K562 (cell line): ENCODE results near the gene CORO6. TPM values are rescaled to one million over a fixed set of nuclear protein-coding genes. Genes with fewer than 3 reads are reported as not detected.

Experiments used
- ATAC-seq: fragments of 200-7000 bp; cut with Tn5 transposase; 3 replicates; pipeline ENCODE4 v1.9.1; 2020; ENCODE audit warnings: moderate library complexity
- BruUV-seq: library from RNA; stranded (reverse); fragments of 400-500 nt; replicated peaks from 2 replicates; lab custom pipeline; 2021; lab: Mats Ljungman, UMichigan
- CTCF ChIA-PET: fragments of 300-600 bp; formaldehyde crosslinking; extraction: SDS; loops from one replicate; lab custom pipeline; 2021; ENCODE audit warnings: low intra/inter-chr PET ratio; lab: Yijun Ruan, JAX
- POLR2A ChIA-PET: fragments of 300-600, 350-650 bp; sonication (Branson Sonifier 250); formaldehyde crosslinking; extraction: SDS; loops from one replicate; lab custom pipeline; 2021; ENCODE audit warnings: antibody characterized with exemption, inconsistent platforms; lab: Yijun Ruan, JAX
- DNase-seq, 4 experiments: peaks; one replicate each; pipeline versions ENCODE4 v3.0.0 to v3.0.0-alpha.2; 2011 to 2018; ENCODE audit warnings: low spot score in 3 of 4, mixed read lengths in 3 of 4; ENCODE audit errors: extremely low read depth in 1 of 4
- FAIRE-seq: peaks from 2 replicates; lab custom pipeline; 2011; peaks lifted over from hg19 to GRCh38; lab: Jason Lieb, UNC
- H2AFZ ChIP-seq: 2 replicates; pipeline ENCODE4 v1.6.0; 2011; ENCODE audit warnings: low read depth, low read length, control low read depth, inconsistent platforms
- H3K27ac ChIP-seq: fragments of 200-600 bp; 3 replicates; pipeline ENCODE4 v1.8.0; 2011; ENCODE audit warnings: low read depth, mild to moderate bottlenecking, control low read depth, inconsistent platforms, low read length, moderate library complexity, mixed read lengths; ENCODE audit errors: extremely low read depth
- H3K27me3 ChIP-seq, 2 experiments: fragments of 300-600 bp in 1 of 2; 2 replicates in 1 of 2; 3 replicates in 1 of 2; pipeline versions ENCODE4 v1.6.0 to v1.8.0; 2011; ENCODE audit warnings: inconsistent platforms in 2 of 2, low read length in 2 of 2, mild to moderate bottlenecking in 1 of 2, mixed read lengths in 1 of 2, moderate library complexity in 1 of 2; ENCODE audit not compliant: control insufficient read depth in 2 of 2, insufficient read depth in 2 of 2
- H3K36me3 ChIP-seq: fragments of 300-600 bp; 3 replicates; pipeline ENCODE4 v1.8.0; 2011; ENCODE audit warnings: mild to moderate bottlenecking, low read length, inconsistent platforms; ENCODE audit not compliant: control insufficient read depth, insufficient read depth
- H3K4me1 ChIP-seq, 2 experiments: fragments of 200-600 bp in 1 of 2; replicated peaks in 1 of 2; 2 replicates in 1 of 2; 3 replicates in 1 of 2; pipeline versions ENCODE4 v1.5.1 to v1.8.0; 2011; ENCODE audit warnings: inconsistent platforms in 2 of 2, low read length in 2 of 2, mild to moderate bottlenecking in 1 of 2, mixed read lengths in 1 of 2, moderate library complexity in 1 of 2; ENCODE audit not compliant: control insufficient read depth in 2 of 2, insufficient read depth in 2 of 2
- H3K4me2 ChIP-seq: 2 replicates; pipeline ENCODE4 v1.6.1; 2011; ENCODE audit warnings: low read length, control low read depth, inconsistent platforms, mixed read lengths; ENCODE audit not compliant: insufficient read depth
- H3K4me3 ChIP-seq: fragments of 200-600 bp; sonication (generic), shearing (Covaris generic); 2 replicates; pipeline ENCODE4 v1.5.1; 2016; ENCODE audit warnings: control low read depth, inconsistent platforms
- H3K79me2 ChIP-seq: fragments of 200-600 bp; 3 replicates; pipeline ENCODE4 v1.8.0; 2011; ENCODE audit warnings: low read length, inconsistent platforms; ENCODE audit not compliant: control insufficient read depth, insufficient read depth
- H3K9ac ChIP-seq, 2 experiments: 2 replicates each; pipeline versions ENCODE4 v1.6.0 to v1.6.1; 2011; ENCODE audit warnings: low read depth in 2 of 2, low read length in 2 of 2, control low read depth in 1 of 2, inconsistent platforms in 1 of 2, mild to moderate bottlenecking in 1 of 2, mixed read lengths in 1 of 2; ENCODE audit not compliant: insufficient read depth in 1 of 2
- H3K9me1 ChIP-seq: one replicate; pipeline ENCODE4 v1.6.0; 2011; ENCODE audit warnings: inconsistent platforms, mild to moderate bottlenecking, low read length, moderate library complexity; ENCODE audit not compliant: control insufficient read depth, insufficient read depth
- H3K9me3 ChIP-seq: replicated peaks from 2 replicates; pipeline ENCODE4 v1.5.1; 2011; ENCODE audit warnings: low read depth, low read length, inconsistent platforms; ENCODE audit not compliant: control insufficient read depth, insufficient read depth
- H4K20me1 ChIP-seq: replicated peaks from 2 replicates; pipeline ENCODE4 v1.6.1; 2011; ENCODE audit warnings: low read length, inconsistent platforms, mixed read lengths; ENCODE audit not compliant: control insufficient read depth, insufficient read depth
- ARID3B ChIP-seq: fragments of 250-450 bp; sonication (Bioruptor Pico); IDR thresholded peaks from 2 replicates; pipeline ENCODE4 v1.4.0; 2020; ENCODE audit warnings: borderline replicate concordance
- BMI1 ChIP-seq: fragments of 150-350 bp; IDR thresholded peaks from 2 replicates; pipeline ENCODE4 v1.6.1; 2014; ENCODE audit warnings: low read length
- CTCF ChIP-seq, 3 experiments: IDR thresholded peaks in 2 of 3; conservative IDR thresholded peaks in 1 of 3; 2 replicates each; pipeline ENCODE4 v1.5.1; 2011 to 2012; ENCODE audit warnings: low read length in 3 of 3, mild to moderate bottlenecking in 3 of 3, control low read depth in 2 of 3, improper control_type of control experiment in 1 of 3, inconsistent platforms in 1 of 3, low read depth in 1 of 3, mixed read lengths in 1 of 3, moderate library complexity in 1 of 3; ENCODE audit not compliant: insufficient read depth in 2 of 3
- DIDO1 ChIP-seq: fragments of 450-650 bp; IDR thresholded peaks from 2 replicates; pipeline ENCODE4 v1.6.1; 2016; ENCODE audit warnings: low read depth, missing biosample characterization, missing genetic modification characterization
- E2F4 ChIP-seq: sonication (generic); formaldehyde crosslinking; IDR thresholded peaks from 2 replicates; pipeline ENCODE4 v1.8.0; 2022; ENCODE audit warnings: mild to moderate bottlenecking, low read depth, missing genetic modification reagents
- HNRNPK ChIP-seq: fragments of 200-400 bp; formaldehyde crosslinking; IDR thresholded peaks from one replicate; pipeline ENCODE4 v1.6.1; 2018; ENCODE audit warnings: mild to moderate bottlenecking, low read depth, low read length; ENCODE audit not compliant: poor library complexity, severe bottlenecking
- JUN ChIP-seq, 2 experiments: sonication (generic) in 1 of 2; formaldehyde crosslinking in 1 of 2; IDR thresholded peaks; 2 replicates each; pipeline versions ENCODE4 v1.6.1 to v1.8.0; 2012 to 2022; ENCODE audit warnings: borderline replicate concordance in 2 of 2, mild to moderate bottlenecking in 2 of 2, improper control_type of control experiment in 1 of 2, low read depth in 1 of 2, low read length in 1 of 2, missing genetic modification reagents in 1 of 2
- NONO ChIP-seq, 2 experiments: fragments of 200-400 bp in 1 of 2; fragments of 450-650 bp in 1 of 2; formaldehyde crosslinking in 1 of 2; IDR thresholded peaks; 2 replicates each; pipeline ENCODE4 v1.6.1; 2017; ENCODE audit warnings: low read depth in 2 of 2, mild to moderate bottlenecking in 2 of 2, moderate library complexity in 2 of 2, low read length in 1 of 2
- SIRT6 ChIP-seq: IDR thresholded peaks from one replicate; pipeline ENCODE4 v1.6.1; 2012; ENCODE audit warnings: low read depth, mild to moderate bottlenecking, control low read depth, inconsistent platforms, low read length, moderate library complexity
- TAF7 ChIP-seq: fragments of 450-650 bp; IDR thresholded peaks from 2 replicates; pipeline ENCODE4 v1.6.1; 2016; ENCODE audit warnings: missing genetic modification characterization, missing compliant biosample characterization
- TCF3 ChIP-seq: sonication (generic); formaldehyde crosslinking; IDR thresholded peaks from 2 replicates; pipeline ENCODE4 v1.4.0; 2020; ENCODE audit warnings: mild to moderate bottlenecking, missing genetic modification reagents
- XRCC3 ChIP-seq: fragments of 450-650 bp; IDR thresholded peaks from 2 replicates; pipeline ENCODE4 v1.6.1; 2017; ENCODE audit warnings: mild to moderate bottlenecking, moderate library complexity
- ZNF133 ChIP-seq: fragments of 250-450 bp; sonication (Bioruptor Pico); IDR thresholded peaks from 2 replicates; pipeline ENCODE4 v1.4.0; 2020; ENCODE audit warnings: mild to moderate bottlenecking
- ZNF347 ChIP-seq: fragments of 450-650 bp; formaldehyde crosslinking; IDR thresholded peaks from 2 replicates; pipeline ENCODE4 v1.4.0; 2020; ENCODE audit warnings: low read depth, mild to moderate bottlenecking, moderate library complexity
- ZNF354B ChIP-seq: fragments of 250-450 bp; sonication (Bioruptor Pico); IDR thresholded peaks from 2 replicates; pipeline ENCODE4 v1.4.0; 2020
- ZNF444 ChIP-seq: fragments of 250-450 bp; sonication (Bioruptor Pico); IDR thresholded peaks from 2 replicates; pipeline ENCODE4 v1.4.0; 2020; ENCODE audit warnings: mild to moderate bottlenecking, moderate library complexity
- ZNF696 ChIP-seq: fragments of 250-450 bp; sonication (Bioruptor Pico); conservative IDR thresholded peaks from 2 replicates; pipeline ENCODE4 v1.4.0; 2020; ENCODE audit warnings: mild to moderate bottlenecking, moderate library complexity
- WGBS: fragments of 100-300 bp; shearing (Covaris generic); methylation state at CpG from one replicate; pipeline ENCODE4 v1.1.6; 2016; ENCODE audit warnings: low coverage, mixed read lengths; ENCODE audit not compliant: insufficient coverage; ENCODE audit errors: missing lambda C conversion rate; 5-methylcytosine and 5-hydroxymethylcytosine counted together
- in situ Hi-C: fragments of 300-500 bp; cut with MboI; formaldehyde crosslinking; loops from 4 replicates; pipeline ENCODE4 v1.15.0; 2018; ENCODE audit warnings: inconsistent platforms, mixed read lengths
- intact Hi-C: fragments of 100-400 bp; cut with micrococcal nuclease; formaldehyde crosslinking; loops from 2 replicates; pipeline ENCODE4 v1.14.2; 2022
- polyA plus RNA-seq, 8 experiments: library from polyadenylated mRNA; depleted of rRNA in 4 of 8; stranded (reverse) in 5 of 8; unstranded in 3 of 8; fragments of >200 nt; fragmentation: Nextera tagmentation in 2 of 8; fragmentation: Illumina TruSeq in 1 of 8; extraction: Ambion mirVana in 2 of 8; extraction: Trizol in 1 of 8; gene quantifications; 2 replicates each; pipeline versions ENCODE4 v1.2.1 to v1.2.3, GENCODE V29; 2011 to 2014; ENCODE audit warnings: inconsistent platforms in 1 of 8, missing spikeins in 1 of 8
- total RNA-seq, 7 experiments: library from RNA; depleted of rRNA in 6 of 7; stranded (reverse); fragments of >200 nt in 6 of 7; fragmentation: Illumina TruSeq in 2 of 7; extraction: Trizol in 2 of 7; gene quantifications; 2 replicates each; pipeline versions ENCODE4 v1.2.1 to v1.2.3, GENCODE V29; 2011 to 2021; ENCODE audit warnings: low replicate concordance in 1 of 7

The CORO6 gene
- total and polyA plus RNA-seq, 9 of the 15 experiments (the other 6 are each of a cell fraction or from before 2014, with no cell fraction given), result 0.04 to 11.9 (median 2.4) TPM

GRCh38 chr17:29591146-29591736, 31.5 kb downstream of the CORO6 start:
- DNase-seq (peak; percentile 58 to 80 (median 69)), FAIRE-seq (no peak), ATAC-seq (peak; percentile 28)
- Histone ChIP-seq H3K4me1 (peaks cover 35 to 81% of the 10 kb centered on the region in 2 experiments), H3K79me2 (peaks cover 25% of the 10 kb centered on the region), H3K4me2 (peak overlapping the region; percentile 83), H3K9me1 (peaks cover 3% of the 10 kb centered on the region), H3K27me3 (no peaks in the 10 kb centered on the region), H3K4me3 (peak overlapping the region; percentile 16), H3K9ac (peak overlapping the region; percentile 44 to 88), H3K36me3 (no peaks in the 10 kb centered on the region), H3K27ac (peak overlapping the region; percentile 48; the same call in 2 of the 3 replicates), H4K20me1 (peaks cover 5% of the 10 kb centered on the region), H2AFZ (peak overlapping the region; percentile 95), H3K9me3 (no peaks in the 10 kb centered on the region)
- intact Hi-C loops, result loop anchor here (2.0 to 5.0 kb wide), 2 partner anchors 199 to 298 kb away; partner anchors contain the start of gene TAOK1
- ChIA-PET POLR2A (interaction anchor here (0.6 to 1.0 kb wide), 3 partner anchors 10 to 467 kb away, joined by 3 to 4 read pairs (median 4); partner anchors contain the start of gene TP53I13), CTCF (interaction anchor here (0.6 to 2.3 kb wide), 3 partner anchors 11 to 300 kb away, joined by 3 to 19 read pairs (median 3); no protein-coding TSS in a partner anchor)
- 13% methylated on average over 30 of the region's 31 CpGs for WGBS
- in situ Hi-C loops, result no loop called here
- no TSS peak for BruUV-seq
- TF ChIP-seq SIRT6 (no peak), ZNF354B (CRISPR knock-in tag) (no peak), BMI1 (no peak), NONO (IDR thresholded peaks at IDR 0.05; ENCODE audit: low read depth in 2 of 2, low read length in 1 of 2) (no peak), XRCC3 (no peak), ZNF347 (CRISPR knock-in tag) (no peak), E2F4 (CRISPR knock-in tag) (no peak), TAF7 (no peak), ZNF696 (no peak), ZNF444 (CRISPR knock-in tag) (no peak), DIDO1 (no peak), ARID3B (no peak), HNRNPK (no peak), ZNF133 (CRISPR knock-in tag) (no peak), CTCF (IDR thresholded peaks at IDR 0.05 in 2 of 3, conservative IDR thresholded peaks at IDR 0.05 in 1 of 3; ENCODE audit: insufficient read depth in 2 of 3, low read depth in 1 of 3, low read length in 3 of 3) (no peak), JUN (IDR thresholded peaks at IDR 0.05; ENCODE audit: borderline replicate concordance, low read depth, low read length) (no peak), JUN (CRISPR knock-in tag; IDR thresholded peaks at IDR 0.05; ENCODE audit: borderline replicate concordance) (no peak), TCF3 (CRISPR knock-in tag) (no peak)
